ENCODE measurements around the gene C6orf132.

C6orf132 gene

GRCh38 chr6:42068872-42069522 lies 73.4 kb downstream of the C6orf132 start:
- DNase-seq, result no peak

DNA sequence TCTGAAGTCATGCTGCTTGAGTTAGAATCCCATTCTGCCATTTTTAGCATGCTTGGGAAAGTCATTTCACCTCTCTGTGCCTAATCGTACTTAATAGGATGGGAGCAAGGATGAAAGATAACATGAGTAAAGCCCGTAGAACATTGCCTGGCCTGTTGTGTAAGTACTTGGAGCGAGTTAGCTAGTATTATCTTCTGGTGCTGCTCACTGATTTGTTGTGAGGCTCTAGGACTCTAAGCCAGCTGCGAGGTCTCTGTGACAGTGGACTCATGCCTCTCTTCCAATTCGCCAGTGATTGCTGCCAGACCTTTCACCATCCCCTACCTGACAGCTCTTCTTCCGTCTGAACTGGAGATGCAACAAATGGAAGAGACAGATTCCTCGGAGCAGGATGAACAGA lies 74.2 kb downstream of the C6orf132 start:
- DNase-seq, result no peak

GRCh38 chr6:42066156-42066675 lies 76.2 kb downstream of the C6orf132 start:
- DNase-seq, result no peak

DNA sequence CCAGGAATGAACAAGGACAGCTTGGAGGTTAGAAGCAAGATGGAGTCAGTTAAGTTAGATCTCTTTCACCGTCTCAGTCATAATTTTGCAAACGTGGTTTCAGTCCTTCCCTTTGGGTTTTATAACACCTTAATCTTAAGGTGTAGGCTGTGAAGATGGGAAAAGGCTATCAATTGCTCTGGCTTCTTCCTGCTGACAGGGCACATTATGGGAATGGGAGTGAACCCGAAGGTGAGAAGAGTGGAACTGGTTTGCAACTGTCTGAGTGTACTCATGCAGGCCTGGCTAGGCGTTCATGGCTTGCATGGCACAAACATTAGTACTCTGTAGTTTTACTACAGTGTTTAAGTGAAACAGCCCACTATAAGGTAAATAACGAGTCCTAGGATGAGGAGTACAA lies 82.7 kb downstream of the C6orf132 start:
- no peak for DNase-seq

DNA sequence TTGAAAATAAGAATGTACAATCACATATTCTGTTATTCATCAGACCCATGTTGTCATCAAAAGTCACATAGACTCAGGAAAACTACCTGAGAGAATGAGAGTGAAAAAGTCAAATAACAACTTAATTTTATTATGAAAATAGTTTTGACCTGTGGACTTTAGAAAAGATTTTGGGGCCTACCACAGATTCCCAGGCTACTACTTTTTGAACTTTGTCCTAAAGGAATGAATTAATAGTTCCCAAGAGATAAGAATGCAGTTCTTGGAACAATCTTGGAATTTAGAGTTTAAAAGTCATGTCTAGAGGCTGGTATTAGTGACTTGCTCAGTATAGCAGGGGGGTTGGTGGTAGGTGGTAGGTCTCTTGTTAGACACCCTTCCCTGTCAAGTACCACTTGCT lies 88.8 kb downstream of the C6orf132 start:
- no peak for DNase-seq

GRCh38 chr6:42051268-42051653 lies 91.2 kb downstream of the C6orf132 start:
- no peak for DNase-seq

Measured in activated effector memory CD4-positive, alpha-beta T cell treated with anti-CD3 and anti-CD28 coated beads, Interleukin-2, amount 50 U/mL, for 16 hours (primary cell).